Measurements from ENCODE around the gene PHACTR3. TPM values are rescaled to one million over a fixed set of nuclear protein-coding genes. Genes with fewer than 3 reads are reported as not detected.

PHACTR3 gene
- total RNA-seq, 1 donor from 2014 or later: 1.4 TPM

DNA sequence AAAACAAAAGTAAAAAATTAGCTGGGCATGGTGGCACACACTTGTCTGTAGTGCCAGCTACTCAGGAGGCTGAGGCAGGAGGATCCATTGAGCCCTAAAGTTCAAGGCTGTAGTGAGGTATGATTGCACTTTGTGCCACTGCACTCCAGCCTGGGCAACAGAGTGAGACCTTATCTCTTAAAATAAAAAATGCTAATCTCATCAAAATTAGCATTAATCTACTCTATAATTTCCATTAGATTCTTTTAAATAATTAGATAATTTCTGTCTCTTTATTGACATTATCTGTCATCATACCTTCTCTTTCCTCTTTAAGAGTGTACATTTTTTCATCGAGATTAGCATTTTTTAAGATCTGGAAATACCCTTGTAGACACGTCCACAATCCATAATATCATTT is 48.0 kb downstream of the PHACTR3 start:
- no peak overlapping the region for H3K9ac ChIP-seq
- no peak overlapping the region for H3K27ac ChIP-seq
- H3K4me2 ChIP-seq: no peak overlapping the region
- Mint-ChIP-seq H3K27ac (no peak overlapping the region), H3K4me3 (no peak overlapping the region), H3K27me3 (ENCODE audit: insufficient read depth, low read depth) (no peaks in the 10 kb centered on the region), H3K4me1 (no peaks in the 10 kb centered on the region), H3K36me3 (no peaks in the 10 kb centered on the region), H3K9me3 (peaks cover 10% of the 10 kb centered on the region)
- no peaks in the 10 kb centered on the region for H3K79me2 ChIP-seq (ENCODE audit: low read depth)
- DNase-seq (ENCODE audit: low spot score): no peak
- peaks cover 21% of the 10 kb centered on the region for H3K9me3 ChIP-seq (ENCODE audit: low read depth)
- H3K4me3 ChIP-seq: no peak overlapping the region
- H3K4me1 ChIP-seq: no peaks in the 10 kb centered on the region
- H2AFZ ChIP-seq (replicated peaks): no peak overlapping the region
- no peaks in the 10 kb centered on the region for H3K27me3 ChIP-seq
- H3F3A ChIP-seq (ENCODE audit: low read depth): no peaks in the 10 kb centered on the region
- no peak for TF ChIP-seq EZH2 (IDR thresholded peaks at IDR 0.05)
- TF ChIP-seq, protein P1, sequence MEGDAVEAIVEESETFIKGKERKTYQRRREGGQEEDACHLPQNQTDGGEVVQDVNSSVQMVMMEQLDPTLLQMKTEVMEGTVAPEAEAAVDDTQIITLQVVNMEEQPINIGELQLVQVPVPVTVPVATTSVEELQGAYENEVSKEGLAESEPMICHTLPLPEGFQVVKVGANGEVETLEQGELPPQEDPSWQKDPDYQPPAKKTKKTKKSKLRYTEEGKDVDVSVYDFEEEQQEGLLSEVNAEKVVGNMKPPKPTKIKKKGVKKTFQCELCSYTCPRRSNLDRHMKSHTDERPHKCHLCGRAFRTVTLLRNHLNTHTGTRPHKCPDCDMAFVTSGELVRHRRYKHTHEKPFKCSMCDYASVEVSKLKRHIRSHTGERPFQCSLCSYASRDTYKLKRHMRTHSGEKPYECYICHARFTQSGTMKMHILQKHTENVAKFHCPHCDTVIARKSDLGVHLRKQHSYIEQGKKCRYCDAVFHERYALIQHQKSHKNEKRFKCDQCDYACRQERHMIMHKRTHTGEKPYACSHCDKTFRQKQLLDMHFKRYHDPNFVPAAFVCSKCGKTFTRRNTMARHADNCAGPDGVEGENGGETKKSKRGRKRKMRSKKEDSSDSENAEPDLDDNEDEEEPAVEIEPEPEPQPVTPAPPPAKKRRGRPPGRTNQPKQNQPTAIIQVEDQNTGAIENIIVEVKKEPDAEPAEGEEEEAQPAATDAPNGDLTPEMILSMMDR (IDR thresholded peaks at IDR 0.05): no peak
- no peak for TF ChIP-seq EZH2phosphoT487 (IDR thresholded peaks at IDR 0.05)
- H3K36me3 ChIP-seq: no peaks in the 10 kb centered on the region
- no peaks in the 10 kb centered on the region for H4K20me1 ChIP-seq (ENCODE audit: low read depth)

DNA sequence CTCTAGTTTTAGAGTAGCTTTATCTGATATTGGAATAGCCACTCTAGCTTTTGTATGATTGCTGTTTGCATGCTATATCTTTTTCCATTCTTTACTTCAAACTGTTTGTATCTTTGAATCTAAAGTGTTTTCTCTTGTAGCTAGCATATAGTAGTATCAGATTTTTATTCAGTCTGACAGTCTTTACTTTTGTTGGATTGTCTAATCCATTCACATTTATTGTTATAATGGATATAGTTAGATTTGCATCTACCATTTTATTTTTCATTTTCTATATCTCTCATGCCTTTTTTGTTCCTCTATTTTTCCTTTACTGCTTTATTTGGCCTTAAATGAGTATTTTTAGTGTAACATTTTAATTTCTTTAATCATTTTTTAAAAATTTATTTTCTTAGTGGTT is 52.1 kb downstream of the PHACTR3 start:
- no peak for DNase-seq (ENCODE audit: low spot score)
- H3K4me3 ChIP-seq: no peak overlapping the region
- peaks cover 30% of the 10 kb centered on the region for H3K9me3 ChIP-seq (ENCODE audit: low read depth)
- H3K4me1 ChIP-seq: no peaks in the 10 kb centered on the region
- H3K4me3 Mint-ChIP-seq: no peak overlapping the region
- H3K27me3 ChIP-seq: no peaks in the 10 kb centered on the region
- no peak overlapping the region for H3K27ac Mint-ChIP-seq
- H3K4me2 ChIP-seq: no peak overlapping the region
- no peaks in the 10 kb centered on the region for H3K36me3 Mint-ChIP-seq
- no peaks in the 10 kb centered on the region for H3K36me3 ChIP-seq
- H3K79me2 ChIP-seq (ENCODE audit: low read depth): no peaks in the 10 kb centered on the region
- H3K27ac ChIP-seq: no peak overlapping the region
- H3K9me3 Mint-ChIP-seq: peaks cover 21% of the 10 kb centered on the region
- no peak overlapping the region for H3K9ac ChIP-seq
- no peaks in the 10 kb centered on the region for H4K20me1 ChIP-seq (ENCODE audit: low read depth)
- no peak overlapping the region for H2AFZ ChIP-seq (replicated peaks)
- no peaks in the 10 kb centered on the region for H3F3A ChIP-seq (ENCODE audit: low read depth)
- no peaks in the 10 kb centered on the region for H3K4me1 Mint-ChIP-seq
- TF ChIP-seq, protein P1 (IDR thresholded peaks at IDR 0.05): no peak
- TF ChIP-seq EZH2 (IDR thresholded peaks at IDR 0.05) (no peak), EZH2phosphoT487 (IDR thresholded peaks at IDR 0.05) (no peak)
- peaks cover 2% of the 10 kb centered on the region for H3K27me3 Mint-ChIP-seq (ENCODE audit: insufficient read depth, low read depth)

- Histone ChIP-seq H3K9ac (no peak overlapping the region), H3K4me3 (no peak overlapping the region), H3K4me2 (no peak overlapping the region), H4K20me1 (ENCODE audit: low read depth) (no peaks in the 10 kb centered on the region), H3K4me1 (no peaks in the 10 kb centered on the region), H2AFZ (replicated peaks) (no peak overlapping the region), H3K27me3 (no peaks in the 10 kb centered on the region), H3F3A (ENCODE audit: low read depth) (no peaks in the 10 kb centered on the region), H3K79me2 (ENCODE audit: low read depth) (no peaks in the 10 kb centered on the region), H3K9me3 (ENCODE audit: low read depth) (peaks cover 30% of the 10 kb centered on the region), H3K36me3 (no peaks in the 10 kb centered on the region), H3K27ac (no peak overlapping the region)
- Mint-ChIP-seq H3K4me3 (no peak overlapping the region), H3K4me1 (no peaks in the 10 kb centered on the region), H3K27ac (no peak overlapping the region), H3K9me3 (peaks cover 21% of the 10 kb centered on the region), H3K27me3 (ENCODE audit: insufficient read depth, low read depth) (peaks cover 6% of the 10 kb centered on the region), H3K36me3 (no peaks in the 10 kb centered on the region)
- DNase-seq (ENCODE audit: low spot score): no peak
- TF ChIP-seq, protein P1 (IDR thresholded peaks at IDR 0.05): no peak
- TF ChIP-seq EZH2 (IDR thresholded peaks at IDR 0.05) (no peak), EZH2phosphoT487 (IDR thresholded peaks at IDR 0.05) (no peak)
Measured at GRCh38 chr20:59657459-59658046, 53.2 kb downstream of the PHACTR3 start.

Data from neural progenitor cell (in vitro differentiated cells).